ENCODE data around the gene E2F4. TPM values are rescaled to one million over a fixed set of nuclear protein-coding genes. Genes with fewer than 3 reads are reported as not detected.

The E2F4 gene
- total and polyA plus RNA-seq, 2 of the 13 experiments (the other 11 are each of a cell fraction or from before 2014, with no cell fraction given) = 84.8 to 91.2 TPM

- TF ChIP-seq RNF219 (CRISPR knock-in tag; IDR thresholded peaks at IDR 0.05) = no peak
- no peak for TF ChIP-seq TBP (CRISPR knock-in tag; IDR thresholded peaks at IDR 0.05)
- TF ChIP-seq FOXJ3 (CRISPR knock-in tag; IDR thresholded peaks at IDR 0.05; ENCODE audit: borderline replicate concordance) = 0 out of 2 replicates have a peak, but pooled peaks have one; percentile 31
- no peak for TF ChIP-seq GLMP (CRISPR knock-in tag; IDR thresholded peaks at IDR 0.05; ENCODE audit: borderline replicate concordance)
- peak; percentile 90 for TF ChIP-seq E2F1 (CRISPR knock-in tag; IDR thresholded peaks at IDR 0.05)
- no peak for TF ChIP-seq ZNF382 (CRISPR knock-in tag; IDR thresholded peaks at IDR 0.05; ENCODE audit: borderline replicate concordance)
- peak; percentile 89; the same call in 1 of the 2 replicates for TF ChIP-seq NRL (CRISPR knock-in tag; IDR thresholded peaks at IDR 0.05; ENCODE audit: borderline replicate concordance)
- peak; percentile 81 for TF ChIP-seq PHF8 (CRISPR knock-in tag; IDR thresholded peaks at IDR 0.05)
- peak; percentile 85 for TF ChIP-seq TAF1 (CRISPR knock-in tag; IDR thresholded peaks at IDR 0.05)
- TF ChIP-seq UBTF (CRISPR knock-in tag; IDR thresholded peaks at IDR 0.05) = peak; percentile 89
- peak; percentile 66; the same call in 1 of the 2 replicates for TF ChIP-seq ZNF678 (CRISPR knock-in tag; IDR thresholded peaks at IDR 0.05)
- TF ChIP-seq CENPX (CRISPR knock-in tag; IDR thresholded peaks at IDR 0.05) = no peak
- TF ChIP-seq ZBTB7B (CRISPR knock-in tag; IDR thresholded peaks at IDR 0.05) = peak; percentile 59; the same call in 1 of the 2 replicates
- no peak for TF ChIP-seq ZNF160 (CRISPR knock-in tag; IDR thresholded peaks at IDR 0.05)
- TF ChIP-seq SAP130 (CRISPR knock-in tag; IDR thresholded peaks at IDR 0.05; ENCODE audit: low read depth) = peak; percentile 91
- TF ChIP-seq ZBTB10 (CRISPR knock-in tag; IDR thresholded peaks at IDR 0.05; ENCODE audit: borderline replicate concordance) = no peak; the same call in 1 of the 2 replicates
- peak; percentile 79 for TF ChIP-seq DMAP1 (CRISPR knock-in tag; IDR thresholded peaks at IDR 0.05)
- peak; percentile 77; the same call in 1 of the 2 replicates for TF ChIP-seq CBFB (CRISPR knock-in tag; IDR thresholded peaks at IDR 0.05)
- 0 out of 2 replicates have a peak, but pooled peaks have one; percentile 35 for TF ChIP-seq ZNF354B (CRISPR knock-in tag; IDR thresholded peaks at IDR 0.05)
These were observed 55.5 kb downstream of the E2F4 start, which contains the start of gene FHOD1 (continued) for GRCh38 chr16:67247192-67248072.
